NCI-H1105 (cell line): ENCODE data around the gene CSNK1E.

Experiments
- DNase-seq: peaks from one replicate; lab custom pipeline; 2025; lab: John Stamatoyannopoulos, UW

Gene CSNK1E

GRCh38 chr22:38273135-38273826 is 44.0 kb downstream of the CSNK1E start:
- no peak for DNase-seq

DNA sequence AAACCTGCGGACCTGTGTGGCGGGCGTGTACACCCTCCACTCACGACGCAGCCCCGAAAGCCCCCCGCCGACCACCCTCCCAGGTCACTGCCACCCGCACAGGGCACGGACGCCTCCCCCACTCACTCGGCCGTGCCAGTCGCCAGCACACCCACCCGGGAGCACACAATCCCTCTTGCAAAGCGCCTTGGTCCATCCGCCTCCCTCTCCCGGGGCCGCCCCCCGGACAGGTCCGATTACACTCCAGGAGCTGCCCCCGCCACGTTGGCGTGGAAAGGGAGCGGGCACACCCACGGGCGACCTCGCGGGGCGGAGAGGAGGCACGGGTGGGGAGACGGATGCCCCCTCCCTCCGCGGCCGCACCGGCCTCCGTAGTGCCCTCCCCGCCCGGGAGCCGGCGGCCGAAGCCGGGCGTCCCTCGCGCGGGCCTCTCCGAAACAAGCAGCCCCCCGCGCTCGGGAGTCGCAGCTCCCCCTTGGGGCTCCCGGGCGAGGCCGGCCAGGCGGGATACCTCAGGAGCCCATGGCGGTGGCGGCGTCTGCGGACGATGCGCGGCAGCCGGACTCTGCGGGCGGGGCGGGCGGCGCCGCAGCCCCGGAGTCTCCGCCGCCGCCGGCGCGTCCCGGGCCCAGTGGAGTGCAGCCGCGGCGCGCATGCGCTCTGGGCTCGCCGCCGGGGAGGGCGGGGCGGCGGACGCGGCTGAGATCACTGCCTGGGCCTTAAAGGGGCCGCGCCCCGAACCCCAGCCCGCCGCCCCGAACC is 44.7 kb downstream of the CSNK1E start, which contains the start of gene TMEM184B:
Gene TMEM184B (minus strand): TSS at position 638 of the 762 bp plus-strand sequence. CDS start 25,049 bp downstream, outside the sequence.
- DNase-seq: peak; percentile 54

GRCh38 chr22:38271927-38272372 is 45.3 kb downstream of the CSNK1E start:
- peak; percentile 68 for DNase-seq

GRCh38 chr22:38271101-38271500 is 46.1 kb downstream of the CSNK1E start:
- DNase-seq: no peak

- no peak for DNase-seq
These were observed 46.9 kb downstream of the CSNK1E start for GRCh38 chr22:38270091-38270992.

DNA sequence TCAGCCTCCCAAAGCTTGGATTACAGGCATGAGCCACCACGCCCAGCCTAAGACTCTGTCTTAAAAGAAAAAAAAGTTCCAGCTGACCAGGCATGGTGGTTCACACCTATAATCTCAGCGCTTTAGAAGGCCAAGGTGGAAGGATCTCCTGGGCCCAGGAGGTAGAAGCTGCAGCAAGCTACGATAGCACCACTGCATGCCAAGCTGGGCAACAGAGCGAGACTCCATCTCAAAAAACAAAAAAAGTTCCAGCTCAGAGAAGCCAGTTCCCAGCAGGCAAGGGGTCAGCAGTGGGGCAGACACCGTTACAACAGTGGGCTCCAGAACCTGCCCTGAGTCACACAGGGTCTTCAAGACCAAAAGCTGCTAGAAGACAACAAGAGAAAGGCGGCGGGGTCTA is 47.8 kb downstream of the CSNK1E start:
- no peak for DNase-seq

- DNase-seq: no peak
These were observed 50.1 kb downstream of the CSNK1E start for GRCh38 chr22:38267086-38267485.

DNA sequence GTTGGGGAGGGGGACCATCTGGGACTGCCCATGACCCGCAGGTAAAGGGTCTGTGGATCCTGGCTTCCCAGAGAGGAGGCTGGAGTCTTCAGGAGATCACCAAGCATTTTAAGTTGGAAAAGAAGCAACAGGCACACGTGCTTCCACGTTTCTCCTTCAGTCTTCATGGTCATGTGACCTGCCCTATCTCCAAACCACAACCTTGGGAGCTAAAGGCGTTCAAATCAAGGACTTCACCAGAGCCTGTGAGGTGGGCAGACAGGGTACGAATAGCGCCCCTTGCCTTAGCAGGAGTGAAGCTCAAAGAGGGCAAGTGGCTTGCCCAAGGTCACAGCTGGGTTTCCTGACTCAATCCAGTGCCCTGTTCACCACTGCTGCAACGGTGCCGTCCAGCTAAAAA is 51.1 kb downstream of the CSNK1E start:
- no peak for DNase-seq

- DNase-seq: no peak
These were observed 52.9 kb downstream of the CSNK1E start for GRCh38 chr22:38264322-38264843.

GRCh38 chr22:38262051-38262795 is 55.0 kb downstream of the CSNK1E start:
- no peak for DNase-seq

GRCh38 chr22:38260761-38261681 is 56.2 kb downstream of the CSNK1E start:
- DNase-seq: no peak

- no peak for DNase-seq
These were observed 57.9 kb downstream of the CSNK1E start for GRCh38 chr22:38259370-38259769.

DNA sequence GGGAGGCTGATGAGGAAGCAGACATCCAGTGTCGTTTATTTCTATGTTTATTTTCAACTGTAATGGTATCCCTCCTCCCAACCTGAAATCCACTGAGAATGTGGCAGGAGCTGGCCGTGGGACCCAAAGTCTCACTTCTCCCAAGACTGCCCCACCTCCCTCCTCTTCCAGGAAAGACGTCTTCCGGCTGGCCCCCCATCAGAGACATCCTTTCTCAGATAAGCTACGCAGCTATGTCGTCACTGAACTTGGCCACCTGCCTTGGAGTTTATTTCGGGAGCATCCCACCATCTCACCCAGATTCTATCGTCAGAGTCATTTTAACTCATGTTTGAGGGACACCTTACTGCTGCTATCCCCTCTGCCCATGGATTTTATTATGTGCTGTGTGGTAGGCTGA is 58.3 kb downstream of the CSNK1E start:
- DNase-seq: no peak

DNA sequence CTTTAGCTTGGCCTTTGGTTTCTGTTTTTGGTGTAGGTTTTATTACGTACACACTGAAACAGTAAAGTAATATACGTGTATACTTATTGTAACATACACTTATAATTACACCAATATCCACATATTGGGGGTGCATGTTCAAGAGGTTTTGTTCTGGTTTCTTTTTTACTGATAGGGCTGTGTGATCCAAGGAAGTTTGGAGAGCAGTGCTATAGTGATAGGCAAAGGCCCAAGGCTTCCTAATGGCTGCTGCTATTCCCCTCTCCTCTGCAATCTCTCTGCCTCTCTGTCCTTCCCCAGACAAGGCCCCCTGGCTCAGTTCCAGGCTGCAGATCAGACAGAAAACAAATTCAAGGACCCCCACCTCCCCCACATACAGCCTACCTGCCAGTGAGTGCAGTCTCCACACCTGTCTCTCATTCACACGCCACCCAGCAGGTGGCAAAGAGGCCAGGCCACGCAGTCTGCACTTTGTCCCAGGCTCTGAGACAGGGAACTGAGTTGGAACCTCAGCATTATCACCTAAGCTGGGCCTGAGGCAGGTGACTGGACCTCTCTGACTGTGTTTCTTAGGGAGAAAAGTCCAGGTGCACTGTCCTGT is 59.5 kb downstream of the CSNK1E start:
- peak; percentile 94 for DNase-seq

- no peak for DNase-seq
These were observed 60.1 kb downstream of the CSNK1E start for GRCh38 chr22:38257181-38257580.

DNA sequence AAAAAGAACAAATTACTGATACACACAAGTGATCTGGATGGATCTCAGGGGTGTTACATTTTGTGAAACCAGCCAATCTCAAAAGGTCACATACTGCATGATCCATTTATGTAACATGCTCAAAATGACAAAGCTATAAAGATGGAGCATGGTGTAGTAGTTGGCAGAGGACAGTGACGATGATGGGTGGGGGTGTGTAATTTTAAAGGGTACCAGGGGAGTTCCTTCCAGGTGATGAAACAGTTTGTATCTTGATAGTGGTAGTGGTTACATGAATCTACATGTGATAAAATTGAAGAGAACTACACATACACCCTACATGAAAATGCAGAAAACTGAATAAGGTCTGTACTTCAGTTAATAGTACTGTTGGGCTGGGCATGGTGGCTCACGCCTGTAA is 61.5 kb downstream of the CSNK1E start:
- DNase-seq: no peak

DNA sequence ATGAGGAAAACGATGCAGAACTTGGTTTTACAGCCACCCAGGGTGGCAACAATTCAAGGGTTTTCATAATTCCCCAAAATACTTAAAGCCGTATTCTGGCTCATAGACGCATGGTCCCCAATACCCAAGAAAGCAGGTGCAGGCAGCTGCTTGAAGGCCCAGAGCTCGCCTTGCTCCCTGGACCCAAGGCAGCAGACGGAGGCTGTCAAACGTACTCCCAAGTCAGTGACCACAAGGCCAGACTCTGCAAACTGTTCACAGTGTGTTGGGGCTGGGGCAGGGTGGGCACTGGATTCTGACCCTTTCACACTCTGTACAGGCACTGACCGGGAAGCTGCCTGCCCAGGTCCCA is 65.9 kb downstream of the CSNK1E start:
- DNase-seq: no peak

DNA sequence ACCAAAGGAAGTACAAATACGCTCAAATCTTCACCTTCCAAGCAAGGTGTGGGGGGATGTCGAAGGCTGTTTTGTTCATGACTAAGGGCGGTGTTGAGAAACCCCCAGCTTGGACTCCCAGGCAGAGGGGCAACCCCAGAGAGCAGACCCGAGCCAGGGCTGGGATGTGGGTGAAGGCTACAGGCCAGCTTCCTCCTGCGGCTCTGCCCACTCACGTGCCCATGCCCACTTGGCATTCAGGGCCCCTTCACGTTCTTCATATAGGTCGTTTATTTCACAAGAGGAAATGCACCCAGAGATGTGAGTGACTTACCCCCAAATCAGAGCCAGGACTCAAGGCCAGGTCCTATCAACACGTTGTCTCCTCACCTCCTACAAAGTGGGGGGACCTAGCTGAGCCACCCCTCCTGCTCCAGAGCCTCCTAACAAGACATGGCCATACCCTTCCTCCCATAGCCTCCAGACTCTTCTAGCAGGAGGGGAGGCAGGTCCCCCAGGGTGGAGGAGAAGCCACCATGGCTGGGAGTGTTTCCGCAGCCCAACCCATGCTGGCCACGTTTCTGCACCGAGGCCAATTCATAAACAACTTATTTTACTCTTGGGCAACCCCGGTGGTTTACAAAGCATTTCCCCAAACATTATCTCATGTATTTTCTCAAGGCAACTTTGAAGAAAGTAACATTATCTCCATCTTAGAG is 66.4 kb downstream of the CSNK1E start:
- DNase-seq: no peak
